Immature natural killer cell (primary cell): ENCODE data around the gene RSPH9. TPM values are rescaled to one million over a fixed set of nuclear protein-coding genes. Genes with fewer than 3 reads are reported as not detected.

ENCODE experiments used
- DNase-seq, 3 donors: peaks; one replicate each; pipeline ENCODE4 v3.0.0; 2022; ENCODE audit warnings: mixed read lengths in 1 of 3
- H3K27ac Mint-ChIP-seq, 6 donors: one replicate each; pipeline ENCODE4 v1.8.0; 2020; ENCODE audit warnings: mixed read lengths in 6 of 6, mild to moderate bottlenecking in 5 of 6, inconsistent platforms in 4 of 6, moderate library complexity in 3 of 6
- H3K27me3 Mint-ChIP-seq, 3 donors: one replicate each; pipeline ENCODE4 v1.8.0; 2020 to 2021; ENCODE audit warnings: low read depth in 3 of 3, mild to moderate bottlenecking in 3 of 3, mixed read lengths in 3 of 3, moderate library complexity in 3 of 3, inconsistent platforms in 1 of 3
- H3K36me3 Mint-ChIP-seq, 3 donors: one replicate each; pipeline ENCODE4 v1.8.0; 2020; ENCODE audit warnings: mixed read lengths in 3 of 3, inconsistent platforms in 2 of 3, mild to moderate bottlenecking in 2 of 3
- H3K4me1 Mint-ChIP-seq, 2 donors: one replicate each; pipeline ENCODE4 v1.8.0; 2020; ENCODE audit warnings: inconsistent platforms in 2 of 2, mild to moderate bottlenecking in 2 of 2, mixed read lengths in 2 of 2, moderate library complexity in 1 of 2
- H3K4me3 Mint-ChIP-seq, 5 donors: one replicate each; pipeline ENCODE4 v1.8.0; 2020; ENCODE audit warnings: mild to moderate bottlenecking in 5 of 5, mixed read lengths in 5 of 5, inconsistent platforms in 3 of 5, moderate library complexity in 3 of 5
- H3K9me3 Mint-ChIP-seq, 6 donors: one replicate each; pipeline ENCODE4 v1.8.0; 2020; ENCODE audit warnings: mild to moderate bottlenecking in 6 of 6, mixed read lengths in 6 of 6, inconsistent platforms in 4 of 6, moderate library complexity in 3 of 6
- polyA plus RNA-seq, 3 donors: library from polyadenylated mRNA; unstranded; fragments of 300-500 nt; fragmentation: Illumina TruSeq; gene quantifications; one replicate each; pipeline ENCODE4 v1.2.3, GENCODE V29; 2021

RSPH9 gene
- polyA plus RNA-seq, 3 donors from 2014 or later: 0.55 to 0.86 (median 0.76) TPM

DNA sequence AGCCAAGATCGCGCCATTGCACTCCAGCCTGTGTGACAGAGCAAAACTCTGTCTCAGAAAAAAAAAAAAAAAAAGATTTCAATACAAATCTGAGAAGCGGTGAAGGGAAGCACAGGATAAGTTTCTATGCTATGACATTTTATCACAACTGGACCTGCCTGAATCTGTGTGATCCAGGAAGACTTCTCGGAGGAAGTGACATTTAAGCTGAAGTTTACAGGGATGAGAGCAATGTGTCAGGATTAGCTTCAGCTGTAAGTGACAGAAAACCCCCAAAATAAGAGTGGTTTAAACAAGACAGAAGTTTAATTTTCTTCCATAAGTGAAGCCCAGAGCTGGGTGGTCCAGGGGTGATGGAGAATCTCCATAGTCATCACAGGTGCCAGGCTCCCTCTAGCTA lies 76.2 kb downstream of the RSPH9 start:
- Mint-ChIP-seq H3K9me3 (no peaks in the 10 kb centered on the region), H3K4me3 (no peak overlapping the region), H3K27me3 (peaks cover 6 to 15% (median 7%) of the 10 kb centered on the region in 3 donors), H3K4me1 (peaks cover 17 to 22% of the 10 kb centered on the region in 2 donors), H3K36me3 (no peaks in the 10 kb centered on the region), H3K27ac (no peak overlapping the region)
- DNase-seq: no peak

Other genes starting within 250 kb of the RSPH9 start
- 10 to 100 TPM in 2 of 3 donors, 1 to 10 TPM in 1; 8.1 to 23.6 (median 11.5) TPM for gene ABCC10, start 217.5 kb upstream of the RSPH9 start, polyA plus RNA-seq
- under 1 TPM in 1 of 3 donors, not detected in 2; 0.11 TPM for gene DLK2, start 189.5 kb upstream of the RSPH9 start, polyA plus RNA-seq
- gene TJAP1, start 167.5 kb upstream of the RSPH9 start, polyA plus RNA-seq: 10 to 100 TPM in 1 of 3 donors, 1 to 10 TPM in 2; 2.6 to 10.9 (median 3.4) TPM
- gene LRRC73, start 134.7 kb upstream of the RSPH9 start, polyA plus RNA-seq: not detected
- gene YIPF3, start 128.1 kb upstream of the RSPH9 start, polyA plus RNA-seq: 10 to 100 TPM; 73.7 to 92.2 (median 76.6) TPM
- gene POLR1C, start 127.9 kb upstream of the RSPH9 start, polyA plus RNA-seq: 10 to 100 TPM in 1 of 3 donors, 1 to 10 TPM in 2; 5.7 to 15.5 (median 7.3) TPM
- 10 to 100 TPM in 1 of 3 donors, 1 to 10 TPM in 2; 5.4 to 14.1 (median 9.1) TPM for gene XPO5, start 69.0 kb upstream of the RSPH9 start, polyA plus RNA-seq
- 10 to 100 TPM in 1 of 3 donors, 1 to 10 TPM in 1, not detected in 1; 3.9 to 16.8 TPM for gene POLH, start 68.9 kb upstream of the RSPH9 start, polyA plus RNA-seq
- gene GTPBP2, start 15.8 kb upstream of the RSPH9 start, polyA plus RNA-seq: 1 to 10 TPM; 3.6 to 4.9 (median 4.3) TPM
- 10 to 100 TPM; 23.7 to 30.4 (median 28.3) TPM for gene MAD2L1BP, start 9.2 kb upstream of the RSPH9 start, polyA plus RNA-seq
- 10 to 100 TPM; 53.6 to 83.9 (median 65.6) TPM for gene MRPS18A, start 42.8 kb downstream of the RSPH9 start, polyA plus RNA-seq
- gene VEGFA, start 125.2 kb downstream of the RSPH9 start, polyA plus RNA-seq: 1 to 10 TPM in 2 of 3 donors, under 1 TPM in 1; 0.30 to 2.4 (median 2.1) TPM